ENCODE data around the gene ANKS1B.

ANKS1B gene

GRCh38 chr12:99302874-99303273 lies 681.9 kb downstream of the ANKS1B start:
- no peak for TF ChIP-seq CTCF (IDR thresholded peaks at IDR 0.05; ENCODE audit: unreplicated experiment in 3 of 3)
- H3K27me3 Mint-ChIP-seq (ENCODE audit: low read depth): peaks cover 3% of the 10 kb centered on the region
- H3K36me3 Mint-ChIP-seq (ENCODE audit: low read depth): no peaks in the 10 kb centered on the region
- H3K9me3 Mint-ChIP-seq: peaks cover 3% of the 10 kb centered on the region
- H3K27ac Mint-ChIP-seq: no peak overlapping the region
- no peak overlapping the region for H3K4me3 Mint-ChIP-seq
- no peaks in the 10 kb centered on the region for H3K4me1 Mint-ChIP-seq

GRCh38 chr12:99287136-99287535 lies 697.6 kb downstream of the ANKS1B start:
- TF ChIP-seq CTCF (IDR thresholded peaks at IDR 0.05; ENCODE audit: unreplicated experiment in 3 of 3): no peak
- H3K27ac Mint-ChIP-seq: no peak overlapping the region
- peaks cover 7% of the 10 kb centered on the region for H3K4me1 Mint-ChIP-seq
- no peak overlapping the region for H3K4me3 Mint-ChIP-seq
- peaks cover 31% of the 10 kb centered on the region for H3K9me3 Mint-ChIP-seq
- H3K27me3 Mint-ChIP-seq (ENCODE audit: low read depth): no peaks in the 10 kb centered on the region
- H3K36me3 Mint-ChIP-seq (ENCODE audit: low read depth): no peaks in the 10 kb centered on the region

- no peak for TF ChIP-seq CTCF (IDR thresholded peaks at IDR 0.05; ENCODE audit: unreplicated experiment in 3 of 3)
- Mint-ChIP-seq H3K4me1 (peaks cover 7% of the 10 kb centered on the region), H3K4me3 (no peak overlapping the region), H3K9me3 (peaks cover 8% of the 10 kb centered on the region), H3K36me3 (ENCODE audit: low read depth) (no peaks in the 10 kb centered on the region), H3K27ac (peak overlapping the region in 2 of 3 experiments; percentile 2 to 43), H3K27me3 (ENCODE audit: low read depth) (no peaks in the 10 kb centered on the region)
These were observed 700.6 kb downstream of the ANKS1B start for GRCh38 chr12:99284161-99284560.

GRCh38 chr12:99282624-99283023 lies 702.1 kb downstream of the ANKS1B start:
- H3K27me3 Mint-ChIP-seq (ENCODE audit: low read depth): no peaks in the 10 kb centered on the region
- H3K36me3 Mint-ChIP-seq (ENCODE audit: low read depth): no peaks in the 10 kb centered on the region
- H3K27ac Mint-ChIP-seq: no peak overlapping the region
- peaks cover 7% of the 10 kb centered on the region for H3K4me1 Mint-ChIP-seq
- H3K9me3 Mint-ChIP-seq: no peaks in the 10 kb centered on the region
- TF ChIP-seq CTCF (IDR thresholded peaks at IDR 0.05; ENCODE audit: unreplicated experiment in 3 of 3): no peak
- H3K4me3 Mint-ChIP-seq: no peak overlapping the region

- H3K4me1 Mint-ChIP-seq: peaks cover 7% of the 10 kb centered on the region
- no peak overlapping the region for H3K27ac Mint-ChIP-seq
- peaks cover under 1% of the 10 kb centered on the region for H3K9me3 Mint-ChIP-seq
- no peak overlapping the region for H3K4me3 Mint-ChIP-seq
- no peaks in the 10 kb centered on the region for H3K36me3 Mint-ChIP-seq (ENCODE audit: low read depth)
- TF ChIP-seq CTCF (IDR thresholded peaks at IDR 0.05; ENCODE audit: unreplicated experiment in 3 of 3): no peak
- H3K27me3 Mint-ChIP-seq (ENCODE audit: low read depth): no peaks in the 10 kb centered on the region
These were observed 702.6 kb downstream of the ANKS1B start for GRCh38 chr12:99282086-99282485.

- peaks cover 4% of the 10 kb centered on the region for H3K9me3 Mint-ChIP-seq
- no peaks in the 10 kb centered on the region for H3K27me3 Mint-ChIP-seq (ENCODE audit: low read depth)
- H3K4me1 Mint-ChIP-seq: peaks cover 7% of the 10 kb centered on the region
- no peak overlapping the region for H3K27ac Mint-ChIP-seq
- H3K36me3 Mint-ChIP-seq (ENCODE audit: low read depth): no peaks in the 10 kb centered on the region
- no peak for TF ChIP-seq CTCF (IDR thresholded peaks at IDR 0.05; ENCODE audit: unreplicated experiment in 3 of 3)
- H3K4me3 Mint-ChIP-seq: no peak overlapping the region
These were observed 703.5 kb downstream of the ANKS1B start for GRCh38 chr12:99281277-99281676.
